GM19025 (cell line): Measurements from ENCODE around the gene TSR1.

Experiments used
- ATAC-seq: cut with Tn5 transposase; IDR thresholded peaks from one replicate; pipeline ENCODE4 v1.9.1; 2021; ENCODE audit warnings: mild to moderate bottlenecking, low read depth, moderate library complexity; ENCODE audit not compliant: unreplicated experiment

TSR1 gene

GRCh38 chr17:2369551-2370210, 33.4 kb upstream of the TSR1 start:
- ATAC-seq, result no peak

GRCh38 chr17:2369039-2369438, 32.8 kb upstream of the TSR1 start:
- ATAC-seq, result no peak

DNA sequence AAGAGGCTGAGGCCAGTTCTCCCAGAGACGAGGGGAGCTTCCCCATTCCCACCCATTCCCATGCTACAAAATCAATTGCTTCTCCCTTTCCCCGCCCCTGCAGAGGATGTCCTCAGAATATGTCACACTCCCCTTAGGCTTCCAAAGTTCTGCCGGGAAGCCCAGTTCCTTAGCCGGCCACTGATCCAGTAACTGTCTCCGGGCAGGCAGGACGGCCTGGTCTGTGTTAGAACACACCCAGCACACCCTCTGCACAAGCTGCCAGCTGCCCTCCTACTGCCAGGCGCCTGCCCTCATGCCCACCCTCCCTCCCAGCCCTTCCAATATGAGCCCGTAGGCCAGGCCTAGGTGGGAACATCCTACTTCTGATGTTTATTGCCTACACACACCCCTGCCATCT, 32.1 kb upstream of the TSR1 start:
- ATAC-seq, result no peak

GRCh38 chr17:2366747-2367494, 30.7 kb upstream of the TSR1 start:
- ATAC-seq, result no peak

GRCh38 chr17:2365132-2365531, 28.9 kb upstream of the TSR1 start:
- no peak for ATAC-seq

- no peak for ATAC-seq
These were observed 28.5 kb upstream of the TSR1 start for GRCh38 chr17:2364763-2365116.

- ATAC-seq, result no peak
These were observed 27.9 kb upstream of the TSR1 start for GRCh38 chr17:2363851-2364762.

DNA sequence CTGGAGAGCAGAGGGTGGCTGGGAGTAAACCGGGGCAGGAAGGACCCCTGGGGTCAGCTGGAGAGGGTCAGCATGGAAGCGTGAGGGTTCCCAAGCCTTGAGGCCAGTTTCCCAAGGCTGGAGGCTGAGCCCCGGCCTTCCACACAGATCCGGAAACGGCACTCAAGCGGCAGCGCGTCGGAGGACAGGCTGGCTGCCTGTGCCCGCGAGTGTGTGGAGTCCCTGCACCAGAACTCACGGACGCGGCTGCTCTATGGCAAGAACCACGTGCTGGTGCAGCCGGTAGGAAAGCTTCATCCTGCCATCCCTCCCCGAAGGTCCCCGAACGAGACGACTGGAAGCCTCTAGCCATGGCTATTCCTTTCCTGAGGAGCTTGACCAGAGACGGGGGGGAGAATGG, 27.1 kb upstream of the TSR1 start:
- ATAC-seq, result no peak

GRCh38 chr17:2362881-2363280, 26.6 kb upstream of the TSR1 start:
- ATAC-seq, result no peak

- ATAC-seq, result no peak
These were observed 26.2 kb upstream of the TSR1 start for GRCh38 chr17:2362416-2362815.

DNA sequence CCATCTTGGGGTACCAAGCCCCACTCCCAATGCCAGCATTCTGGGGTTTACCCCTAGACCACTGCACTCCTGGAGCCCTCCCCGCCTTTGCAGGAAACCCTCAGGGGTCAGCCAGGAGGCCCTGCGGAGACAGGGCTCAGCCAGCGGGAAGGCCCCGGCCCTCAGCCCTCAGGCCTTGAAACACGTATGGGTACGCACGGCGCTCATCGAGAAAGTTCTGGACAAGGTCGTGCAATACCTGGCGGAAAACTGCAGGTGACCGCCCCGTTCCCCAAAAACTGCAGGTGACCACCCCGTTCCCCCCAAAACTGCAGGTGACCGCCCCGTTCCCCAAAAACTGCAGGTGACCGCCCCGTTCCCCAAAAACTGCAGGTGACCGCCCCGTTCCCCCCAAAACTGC, 25.8 kb upstream of the TSR1 start:
- ATAC-seq, result no peak

DNA sequence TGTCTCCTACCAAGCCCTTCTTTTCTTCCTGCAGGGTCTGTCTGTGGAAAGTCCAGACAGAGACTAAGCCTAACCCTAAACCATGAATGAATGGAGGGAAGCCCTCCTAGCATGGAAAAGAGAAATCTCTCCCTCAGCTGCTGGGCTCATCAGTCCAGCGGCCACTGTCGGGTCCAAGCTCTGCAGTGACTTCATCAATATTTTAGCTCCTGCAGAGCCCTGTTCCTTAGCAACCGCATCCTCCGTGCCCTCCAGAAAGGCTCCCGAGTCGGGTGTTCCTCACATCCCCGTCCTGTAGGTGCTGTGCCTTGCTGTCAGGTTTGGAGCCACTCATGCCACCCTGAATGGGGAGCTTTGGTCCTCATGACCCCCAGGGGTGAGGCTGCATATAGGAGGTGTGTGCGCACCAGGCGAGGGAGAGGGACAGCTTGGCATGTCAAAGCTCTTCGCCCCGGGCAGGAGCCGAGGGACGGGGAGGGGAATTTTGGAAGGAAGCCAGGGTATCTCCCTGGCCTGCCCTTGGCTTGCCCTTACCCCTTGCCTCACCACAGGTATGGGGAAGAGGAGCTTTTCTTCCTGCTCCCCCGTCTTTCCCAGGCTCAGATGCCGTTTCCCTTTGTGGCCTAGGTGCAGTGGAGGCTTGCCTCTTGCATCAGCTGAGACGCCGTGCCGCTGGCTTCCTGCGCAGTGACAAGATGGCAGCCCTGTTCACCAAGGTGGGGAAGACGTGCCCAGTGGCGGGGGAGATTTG, 24.9 kb upstream of the TSR1 start:
- ATAC-seq, result no peak

- no peak for ATAC-seq
These were observed 21.7 kb upstream of the TSR1 start for GRCh38 chr17:2357931-2358434.

- ATAC-seq, result no peak
These were observed 21.0 kb upstream of the TSR1 start for GRCh38 chr17:2357237-2357636.

DNA sequence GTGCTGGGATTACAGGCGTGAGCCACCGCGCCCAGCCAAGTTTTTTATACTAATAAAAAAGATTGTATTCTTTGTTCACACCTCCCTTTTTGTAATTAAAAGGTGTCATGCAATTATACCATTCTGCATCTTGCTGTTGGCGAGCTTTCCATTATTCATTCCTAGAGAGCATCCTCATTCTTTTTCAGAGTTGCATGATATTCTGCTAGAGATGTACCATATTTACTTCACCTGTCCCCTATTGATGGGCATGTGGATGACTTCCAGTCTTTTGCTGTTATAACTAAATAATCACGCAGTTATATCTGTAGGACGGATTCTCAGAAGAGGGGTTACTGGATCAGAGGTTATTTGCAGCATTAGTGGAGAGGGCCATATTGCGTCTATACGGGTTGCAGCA, 18.1 kb upstream of the TSR1 start:
- ATAC-seq, result no peak

GRCh38 chr17:2351269-2351668, 15.0 kb upstream of the TSR1 start:
- ATAC-seq, result no peak

DNA sequence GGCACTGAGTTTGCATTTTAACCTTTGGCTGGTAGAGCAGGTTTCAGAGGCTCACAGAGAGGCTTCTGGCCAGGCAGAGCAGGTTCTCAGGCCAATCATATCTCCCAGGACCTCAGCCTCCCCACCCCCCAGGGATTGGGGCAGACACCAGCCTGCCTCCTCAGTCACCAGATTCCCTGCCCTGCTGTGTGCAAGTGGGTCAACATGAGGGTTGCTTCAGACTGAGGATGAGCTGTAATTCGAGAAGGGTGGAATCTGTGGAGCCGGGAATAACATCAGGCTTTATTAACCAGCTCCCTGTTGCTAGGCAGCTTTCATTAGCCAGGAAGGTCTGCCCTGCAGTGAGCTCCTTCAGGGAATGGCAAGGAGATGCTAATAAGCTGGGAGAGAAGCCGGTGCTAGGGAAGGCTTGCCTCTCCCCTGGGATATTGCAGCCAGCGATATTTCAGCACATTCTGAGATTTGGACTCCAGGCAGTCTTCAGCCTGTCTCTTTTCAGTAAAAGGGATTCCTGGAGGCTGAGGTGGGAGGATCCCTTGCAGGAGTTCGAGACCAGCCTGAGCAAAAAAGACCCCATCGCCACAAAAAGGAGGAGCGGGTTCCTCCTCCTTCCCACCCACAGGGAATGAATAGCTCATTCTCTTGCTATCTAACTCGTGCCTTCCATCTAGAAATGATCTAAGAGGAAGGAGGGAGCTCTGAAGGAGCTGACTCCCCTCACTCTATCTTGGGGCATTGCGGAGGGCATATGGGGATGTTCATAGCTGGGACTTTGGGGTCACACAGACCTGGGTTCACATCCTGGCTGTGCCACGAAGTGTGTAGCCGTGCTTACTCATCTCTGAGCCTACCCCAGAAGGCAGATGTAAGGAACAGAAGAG, 11.8 kb upstream of the TSR1 start:
- ATAC-seq, result no peak

- no peak for ATAC-seq
These were observed 10.2 kb upstream of the TSR1 start for GRCh38 chr17:2346475-2346874.

DNA sequence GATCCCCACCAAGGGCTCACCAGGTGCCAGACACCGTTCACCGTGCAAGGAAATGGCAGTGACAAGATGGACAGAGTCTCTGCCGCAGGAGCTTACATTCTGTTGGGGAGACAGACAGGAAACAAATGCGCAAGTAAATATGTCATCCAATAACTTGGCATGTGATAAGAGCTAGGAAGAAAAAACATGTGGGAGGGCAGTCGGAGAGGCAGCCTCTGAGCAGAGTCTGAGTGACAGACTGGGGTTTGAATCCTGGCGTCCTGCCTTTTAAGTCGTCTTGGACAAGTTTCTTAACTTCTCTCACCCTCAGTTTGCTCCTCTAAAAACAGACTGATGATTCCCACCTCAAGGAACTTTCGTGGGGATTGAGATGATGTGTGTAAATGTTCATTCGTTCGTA, 8.3 kb upstream of the TSR1 start:
- no peak for ATAC-seq

DNA sequence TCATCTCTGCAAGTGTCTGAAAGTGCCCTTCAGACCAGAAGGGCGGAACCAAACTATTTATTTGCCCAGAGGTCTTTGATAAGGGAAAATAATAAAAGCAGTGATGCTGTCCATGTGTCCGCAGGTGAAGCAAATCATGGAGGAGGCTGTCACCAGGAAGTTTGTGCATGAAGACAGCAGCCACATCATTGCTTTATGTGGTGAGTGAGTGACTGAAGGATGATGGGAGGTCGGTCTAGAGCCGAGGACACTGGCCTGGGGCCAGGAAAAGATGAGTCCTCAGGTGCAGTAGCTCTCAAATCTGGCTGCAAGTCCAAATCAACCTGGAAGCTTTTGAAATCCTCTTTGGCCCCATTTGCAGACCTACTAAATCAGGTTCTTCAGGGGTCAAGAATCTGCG, 7.2 kb upstream of the TSR1 start:
- ATAC-seq, result no peak
